K562 (cell line): Measurements from ENCODE around the gene TBC1D1. TPM values are rescaled to one million over a fixed set of nuclear protein-coding genes. Genes with fewer than 3 reads are reported as not detected.

Experiments used
- CREB5 ChIP-seq: fragments of 250-450 bp; sonication (Bioruptor Pico); IDR thresholded peaks from 2 replicates; pipeline ENCODE4 v1.5.0; 2020; ENCODE audit warnings: mild to moderate bottlenecking
- CSDE1 ChIP-seq, 2 experiments: fragments of 450-650 bp; IDR thresholded peaks; 2 replicates each; pipeline ENCODE4 v1.6.1; 2016; ENCODE audit warnings: mild to moderate bottlenecking in 1 of 2
- CTCFL ChIP-seq: IDR thresholded peaks from 2 replicates; pipeline ENCODE4 v1.6.1; 2011; ENCODE audit warnings: borderline replicate concordance, low read depth, mild to moderate bottlenecking, moderate library complexity, low read length; ENCODE audit not compliant: insufficient read depth, poor library complexity, severe bottlenecking
- MGA ChIP-seq: fragments of 450-650 bp; IDR thresholded peaks from 2 replicates; pipeline ENCODE4 v1.6.1; 2016; ENCODE audit warnings: mild to moderate bottlenecking, moderate library complexity
- MIER1 ChIP-seq: fragments of 450-650 bp; IDR thresholded peaks from 2 replicates; pipeline ENCODE4 v1.6.1; 2016; ENCODE audit warnings: antibody characterized with exemption, mild to moderate bottlenecking, low read depth
- NFYB ChIP-seq: IDR thresholded peaks from 2 replicates; pipeline ENCODE4 v1.6.1; 2011; ENCODE audit warnings: mild to moderate bottlenecking, moderate library complexity; ENCODE audit not compliant: insufficient read length; ENCODE audit errors: extremely low read depth
- TRIM24 ChIP-seq, 2 experiments: fragments of 450-650 bp; IDR thresholded peaks; 2 replicates each; pipeline ENCODE4 v1.6.1; 2016
- USF2 ChIP-seq: sonication (generic); formaldehyde crosslinking; IDR thresholded peaks from 2 replicates; pipeline ENCODE4 v1.5.0; 2020; ENCODE audit warnings: missing genetic modification reagents
- ZFPM2 ChIP-seq: fragments of 250-450 bp; sonication (Bioruptor Pico); IDR thresholded peaks from 2 replicates; pipeline ENCODE4 v1.5.1; 2022; ENCODE audit warnings: mild to moderate bottlenecking
- ZNF57 ChIP-seq: fragments of 450-650 bp; formaldehyde crosslinking; IDR thresholded peaks from 2 replicates; pipeline ENCODE4 v1.4.0; 2020; ENCODE audit warnings: mild to moderate bottlenecking, moderate library complexity
- polyA plus RNA-seq, 8 experiments: library from polyadenylated mRNA; depleted of rRNA in 4 of 8; stranded (reverse) in 5 of 8; unstranded in 3 of 8; fragments of >200 nt; fragmentation: Nextera tagmentation in 2 of 8; fragmentation: Illumina TruSeq in 1 of 8; extraction: Ambion mirVana in 2 of 8; extraction: Trizol in 1 of 8; gene quantifications; 2 replicates each; pipeline versions ENCODE4 v1.2.1 to v1.2.3, GENCODE V29; 2011 to 2014; ENCODE audit warnings: inconsistent platforms in 1 of 8, missing spikeins in 1 of 8
- total RNA-seq, 7 experiments: library from RNA; depleted of rRNA in 6 of 7; stranded (reverse); fragments of >200 nt in 6 of 7; fragmentation: Illumina TruSeq in 2 of 7; extraction: Trizol in 2 of 7; gene quantifications; 2 replicates each; pipeline versions ENCODE4 v1.2.1 to v1.2.3, GENCODE V29; 2011 to 2021; ENCODE audit warnings: low replicate concordance in 1 of 7

TBC1D1 gene
- total and polyA plus RNA-seq, 9 of the 15 experiments (the other 6 are each of a cell fraction or from before 2014, with no cell fraction given), result 0.59 to 14.2 (median 8.8) TPM

GRCh38 chr4:38160487-38161207 lies 269.8 kb downstream of the TBC1D1 start (continued):
- peak; percentile 57 for TF ChIP-seq MGA
- no peak for TF ChIP-seq ZNF57 (CRISPR knock-in tag)
- no peak for TF ChIP-seq TRIM24 (IDR thresholded peaks at IDR 0.05)
- TF ChIP-seq CSDE1 (IDR thresholded peaks at IDR 0.05), result 0 out of 4 replicates have a peak, but pooled peaks of 1 of the 2 experiments have one; percentile 38
- TF ChIP-seq NFYB, result peak; percentile 65
- no peak for TF ChIP-seq MIER1
- peak; percentile 53; the same call in 1 of the 2 replicates for TF ChIP-seq USF2 (CRISPR knock-in tag)
- no peak for TF ChIP-seq ZFPM2 (CRISPR knock-in tag)
- TF ChIP-seq CTCFL, result no peak
- TF ChIP-seq CREB5, result no peak
